ENCODE measurements around the gene TOM1L2.

DNA sequence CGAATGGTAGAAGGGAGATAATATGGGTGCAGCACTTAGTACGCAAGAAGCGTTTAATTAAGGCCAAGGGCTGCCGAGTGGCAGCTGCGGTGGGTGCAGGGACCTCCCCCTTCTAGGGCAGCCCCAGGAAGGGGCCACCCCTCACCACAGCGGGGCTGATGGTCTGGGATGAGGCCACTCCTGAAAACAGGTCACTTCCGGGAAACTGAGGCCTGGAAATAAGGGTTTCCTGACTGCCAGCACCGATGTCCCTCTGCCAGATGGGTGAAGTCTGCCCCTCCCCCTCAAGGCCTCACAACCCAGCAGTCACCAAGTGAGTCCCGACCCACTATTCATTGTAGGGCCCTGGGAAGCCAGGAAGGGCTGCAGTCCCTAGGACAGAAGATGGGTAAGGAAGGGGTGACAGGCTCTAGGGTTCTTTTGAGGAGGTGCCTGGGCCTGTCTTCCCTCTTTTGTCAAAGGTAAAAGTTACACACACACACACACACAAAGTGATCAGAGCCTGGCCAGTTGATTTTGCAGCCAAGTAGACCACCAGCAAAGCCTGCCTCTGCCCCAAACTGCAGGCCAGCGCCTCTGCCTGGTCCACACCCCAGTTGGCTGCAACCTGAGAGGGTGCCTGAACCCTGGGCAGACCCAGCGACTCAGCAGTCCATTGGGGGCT lies 147.9 kb downstream of the TOM1L2 start:
- TF ChIP-seq, protein P1, sequence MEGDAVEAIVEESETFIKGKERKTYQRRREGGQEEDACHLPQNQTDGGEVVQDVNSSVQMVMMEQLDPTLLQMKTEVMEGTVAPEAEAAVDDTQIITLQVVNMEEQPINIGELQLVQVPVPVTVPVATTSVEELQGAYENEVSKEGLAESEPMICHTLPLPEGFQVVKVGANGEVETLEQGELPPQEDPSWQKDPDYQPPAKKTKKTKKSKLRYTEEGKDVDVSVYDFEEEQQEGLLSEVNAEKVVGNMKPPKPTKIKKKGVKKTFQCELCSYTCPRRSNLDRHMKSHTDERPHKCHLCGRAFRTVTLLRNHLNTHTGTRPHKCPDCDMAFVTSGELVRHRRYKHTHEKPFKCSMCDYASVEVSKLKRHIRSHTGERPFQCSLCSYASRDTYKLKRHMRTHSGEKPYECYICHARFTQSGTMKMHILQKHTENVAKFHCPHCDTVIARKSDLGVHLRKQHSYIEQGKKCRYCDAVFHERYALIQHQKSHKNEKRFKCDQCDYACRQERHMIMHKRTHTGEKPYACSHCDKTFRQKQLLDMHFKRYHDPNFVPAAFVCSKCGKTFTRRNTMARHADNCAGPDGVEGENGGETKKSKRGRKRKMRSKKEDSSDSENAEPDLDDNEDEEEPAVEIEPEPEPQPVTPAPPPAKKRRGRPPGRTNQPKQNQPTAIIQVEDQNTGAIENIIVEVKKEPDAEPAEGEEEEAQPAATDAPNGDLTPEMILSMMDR (IDR thresholded peaks at IDR 0.05), result no peak
- no peak for TF ChIP-seq POLR2A (IDR thresholded peaks at IDR 0.05)

Measured in heart left ventricle (tissue), 13 donors.